Measurements from ENCODE around the gene PIGZ.

The PIGZ gene

GRCh38 chr3:196976941-196977340 is 8.3 kb upstream of the PIGZ start:
- DNase-seq: no peak

GRCh38 chr3:196975349-196975748 is 6.7 kb upstream of the PIGZ start:
- no peak for DNase-seq

- DNase-seq: no peak
These were observed 6.0 kb upstream of the PIGZ start for GRCh38 chr3:196974661-196975060.

GRCh38 chr3:196971094-196971698 is 2.6 kb upstream of the PIGZ start:
- DNase-seq: no peak

GRCh38 chr3:196970547-196971093 is 2.0 kb upstream of the PIGZ start:
- no peak for DNase-seq

- peak; percentile 58 for DNase-seq
These were observed 1.3 kb upstream of the PIGZ start for GRCh38 chr3:196969660-196970546.

- peak; percentile 11 for DNase-seq
These were observed 564 bp upstream of the PIGZ start for GRCh38 chr3:196969134-196969659.

GRCh38 chr3:196967412-196968232 is 1.0 kb downstream of the PIGZ start:
- no peak for DNase-seq

- no peak for DNase-seq
These were observed 1.9 kb downstream of the PIGZ start for GRCh38 chr3:196966526-196967401.

- no peak for DNase-seq
These were observed 2.8 kb downstream of the PIGZ start for GRCh38 chr3:196965804-196966173.

- DNase-seq: no peak
These were observed 3.4 kb downstream of the PIGZ start for GRCh38 chr3:196965112-196965803.

- no peak for DNase-seq
These were observed 5.0 kb downstream of the PIGZ start for GRCh38 chr3:196963631-196963953.

- no peak for DNase-seq
These were observed 5.6 kb downstream of the PIGZ start for GRCh38 chr3:196962930-196963630.

GRCh38 chr3:196962108-196962929 is 6.3 kb downstream of the PIGZ start:
- DNase-seq: no peak

GRCh38 chr3:196954832-196955231 is 13.8 kb downstream of the PIGZ start:
- DNase-seq: no peak

GRCh38 chr3:196951371-196951770 is 17.3 kb downstream of the PIGZ start:
- DNase-seq: no peak

GRCh38 chr3:196949750-196950149 is 18.9 kb downstream of the PIGZ start:
- no peak for DNase-seq

- no peak for DNase-seq
These were observed 19.4 kb downstream of the PIGZ start for GRCh38 chr3:196949285-196949619.

GRCh38 chr3:196948442-196949284 is 20.0 kb downstream of the PIGZ start:
- DNase-seq: no peak
